Omental fat pad (tissue), 4 donors: ENCODE data around the gene SLC24A3. TPM values are rescaled to one million over a fixed set of nuclear protein-coding genes. Genes with fewer than 3 reads are reported as not detected.
A peak's percentile ranks its signal among the peaks of the same experiment; 100 is the strongest.

ENCODE experiments used
- ATAC-seq: fragments of 150-250 bp; one replicate; pipeline ENCODE4 v1.9.1; 2016; ENCODE audit warnings: mild to moderate bottlenecking, moderate library complexity; ENCODE audit not compliant: low FRiP score
- DNase-seq: peaks from one replicate; pipeline ENCODE4 v3.0.0-alpha.2; 2019; ENCODE audit warnings: low spot score
- total RNA-seq, 4 donors: library from RNA; depleted of rRNA; stranded (reverse); fragments of >200 nt; gene quantifications; one replicate each; pipeline ENCODE4 v1.1.0, GENCODE V29; 2016
- TF ChIP-seq, protein P1 (sequence below), 3 donors: fragments of 450-650 bp; IDR thresholded peaks; one replicate each; pipeline ENCODE4 v1.5.1; 2016 to 2017; ENCODE audit warnings: antibody characterized with exemption in 3 of 3, mild to moderate bottlenecking in 3 of 3, moderate library complexity in 2 of 3

The SLC24A3 gene
- total RNA-seq, 4 donors from 2014 or later: 6.3 to 14.0 (median 9.2) TPM

DNA sequence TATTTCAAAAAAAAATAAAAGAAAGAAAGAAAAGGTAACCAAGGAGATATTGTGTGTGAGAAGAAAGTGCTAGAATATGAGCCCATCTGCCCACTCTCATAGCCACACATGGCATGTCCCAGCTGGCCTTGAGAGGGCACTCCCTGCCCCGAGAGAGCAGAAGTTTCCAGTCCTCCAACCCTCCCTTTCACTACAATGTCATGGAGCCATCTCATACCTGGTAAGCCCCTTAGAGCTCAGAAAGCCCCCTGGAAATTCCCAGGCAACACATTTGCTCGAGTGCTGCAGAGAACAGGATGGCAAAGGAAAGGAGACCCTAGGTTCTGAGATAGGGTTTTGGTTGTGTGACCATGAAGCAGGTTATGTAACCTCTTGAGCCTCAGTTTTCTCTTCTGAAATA lies 469.8 kb downstream of the SLC24A3 start:
- TF ChIP-seq, protein P1, sequence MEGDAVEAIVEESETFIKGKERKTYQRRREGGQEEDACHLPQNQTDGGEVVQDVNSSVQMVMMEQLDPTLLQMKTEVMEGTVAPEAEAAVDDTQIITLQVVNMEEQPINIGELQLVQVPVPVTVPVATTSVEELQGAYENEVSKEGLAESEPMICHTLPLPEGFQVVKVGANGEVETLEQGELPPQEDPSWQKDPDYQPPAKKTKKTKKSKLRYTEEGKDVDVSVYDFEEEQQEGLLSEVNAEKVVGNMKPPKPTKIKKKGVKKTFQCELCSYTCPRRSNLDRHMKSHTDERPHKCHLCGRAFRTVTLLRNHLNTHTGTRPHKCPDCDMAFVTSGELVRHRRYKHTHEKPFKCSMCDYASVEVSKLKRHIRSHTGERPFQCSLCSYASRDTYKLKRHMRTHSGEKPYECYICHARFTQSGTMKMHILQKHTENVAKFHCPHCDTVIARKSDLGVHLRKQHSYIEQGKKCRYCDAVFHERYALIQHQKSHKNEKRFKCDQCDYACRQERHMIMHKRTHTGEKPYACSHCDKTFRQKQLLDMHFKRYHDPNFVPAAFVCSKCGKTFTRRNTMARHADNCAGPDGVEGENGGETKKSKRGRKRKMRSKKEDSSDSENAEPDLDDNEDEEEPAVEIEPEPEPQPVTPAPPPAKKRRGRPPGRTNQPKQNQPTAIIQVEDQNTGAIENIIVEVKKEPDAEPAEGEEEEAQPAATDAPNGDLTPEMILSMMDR (IDR thresholded peaks at IDR 0.05): no peak
- DNase-seq: no peak
- no peak for ATAC-seq

DNA sequence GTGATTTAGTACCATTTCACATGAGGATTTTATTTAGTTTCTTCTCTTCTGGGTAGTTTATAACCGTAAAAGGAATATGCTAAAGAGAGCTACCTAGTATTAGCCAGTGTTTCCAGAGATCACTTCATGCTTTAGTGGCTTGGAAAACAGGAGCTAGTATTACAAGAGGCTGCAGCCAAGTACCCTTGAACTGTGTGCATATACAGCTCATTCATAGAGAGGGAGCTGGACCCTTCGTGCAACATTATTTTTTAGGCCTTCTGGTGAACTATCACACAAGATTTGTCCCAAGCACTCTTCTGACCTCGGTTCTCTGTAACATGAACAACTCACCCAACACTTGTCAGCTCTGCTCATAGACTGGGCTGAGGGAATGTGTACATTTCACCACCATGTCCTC lies 470.7 kb downstream of the SLC24A3 start:
- no peak for ATAC-seq
- TF ChIP-seq, protein P1 (IDR thresholded peaks at IDR 0.05): no peak

DNA sequence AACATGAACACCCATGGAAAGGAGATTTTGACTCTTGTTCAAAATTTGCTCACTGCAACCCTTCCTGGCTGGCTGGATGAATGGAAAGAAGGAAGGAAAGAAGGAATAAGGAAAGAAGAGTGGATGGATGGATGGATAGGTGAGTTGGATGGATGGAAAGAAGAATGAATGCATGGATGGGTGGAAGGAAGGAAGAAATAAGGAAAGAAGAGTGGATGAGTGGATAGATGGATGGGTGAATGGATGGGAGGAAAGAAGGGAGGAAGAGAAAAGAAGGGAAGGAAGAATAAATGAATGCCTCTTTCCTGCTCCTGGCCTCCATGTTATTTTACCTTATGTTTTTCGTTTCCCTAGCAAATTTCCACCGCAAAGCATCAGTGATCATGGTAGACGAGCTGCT lies 471.4 kb downstream of the SLC24A3 start:
- TF ChIP-seq, protein P1 (IDR thresholded peaks at IDR 0.05): no peak
- DNase-seq (no peak), ATAC-seq (no peak)

More for the DNA sequence above, 470.7 kb downstream of the SLC24A3 start:
- no peak for DNase-seq

DNA sequence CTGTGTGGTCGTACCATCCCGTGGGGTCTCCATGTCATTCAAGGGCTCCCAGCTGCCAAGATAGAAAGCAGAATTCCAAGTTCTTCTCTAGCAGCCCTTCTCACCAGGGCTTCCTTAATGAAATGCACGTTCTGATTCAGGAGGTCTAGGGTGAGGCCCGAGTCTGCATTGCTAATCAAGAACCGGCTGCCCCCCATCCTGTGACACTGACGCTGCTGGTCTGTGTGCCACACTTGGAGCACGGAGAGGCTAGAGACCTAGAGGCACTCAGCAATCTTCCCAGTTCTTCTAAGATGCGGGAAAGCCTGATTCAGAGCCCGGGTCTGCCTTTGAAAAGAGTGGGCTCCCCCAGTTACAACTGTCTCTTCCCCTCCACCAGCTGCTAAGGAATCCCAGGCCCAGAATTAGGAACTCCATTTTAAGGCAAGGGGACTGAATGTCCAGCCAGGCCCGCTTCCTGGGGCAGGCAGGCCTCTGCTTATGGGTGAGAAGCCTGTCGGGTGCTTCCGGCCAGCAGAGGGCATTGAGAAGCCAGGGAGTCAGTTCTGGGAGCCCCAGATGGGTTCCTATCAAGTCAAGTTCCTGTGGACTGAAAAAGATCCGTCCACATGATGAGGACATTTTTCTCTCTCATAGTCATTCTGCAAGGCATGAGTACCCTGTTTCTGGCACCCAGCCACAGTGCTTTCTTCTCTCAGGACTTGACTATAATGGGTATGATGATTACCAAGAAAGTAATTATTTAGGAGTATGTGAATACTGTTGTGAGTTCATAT lies 475.8 kb downstream of the SLC24A3 start:
- peak; percentile 63 for ATAC-seq
- TF ChIP-seq, protein P1 (IDR thresholded peaks at IDR 0.05): peak in 1 of 3 donors; percentile 18
- DNase-seq: peak; percentile 35

DNA sequence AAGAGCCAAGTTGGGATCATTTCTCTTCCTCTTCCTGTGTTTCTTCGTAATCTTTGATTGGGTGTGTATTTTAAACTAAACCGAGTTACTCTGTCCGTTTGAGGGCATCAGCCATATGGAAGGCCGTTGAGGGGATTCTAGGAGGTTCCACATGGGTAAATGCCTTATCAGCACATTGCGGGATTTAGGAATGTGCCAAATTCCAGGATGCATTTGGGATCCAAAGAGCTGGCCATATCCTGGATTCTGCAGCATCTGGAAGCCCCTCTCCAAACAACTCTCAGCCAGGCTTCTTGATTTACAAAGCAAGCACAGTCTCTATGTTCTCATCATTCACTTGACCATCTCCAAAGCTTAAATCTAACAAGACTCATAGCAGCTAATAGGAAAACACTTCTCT lies 478.0 kb downstream of the SLC24A3 start:
- ATAC-seq (no peak), DNase-seq (no peak)
- TF ChIP-seq, protein P1 (IDR thresholded peaks at IDR 0.05): no peak

DNA sequence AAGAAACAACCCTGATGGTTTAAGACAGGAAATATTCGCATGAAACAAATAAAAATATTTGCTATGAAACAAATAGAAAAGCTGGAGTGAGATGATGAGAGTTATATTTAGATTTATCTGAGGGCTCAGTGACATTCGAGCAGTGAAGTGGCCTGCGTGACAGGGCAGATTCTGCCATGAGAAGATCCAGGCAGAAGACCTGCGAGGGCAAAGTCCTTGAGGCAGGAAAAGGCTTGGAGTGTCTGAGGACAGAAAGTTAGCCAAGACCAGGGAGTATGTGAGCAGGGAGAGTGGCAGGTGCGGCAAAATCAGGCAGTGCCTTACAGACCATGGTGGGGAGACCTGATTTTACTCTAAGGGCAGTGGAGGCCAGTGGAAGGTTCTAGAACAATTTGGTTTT lies 478.7 kb downstream of the SLC24A3 start:
- DNase-seq (no peak), ATAC-seq (no peak)
- TF ChIP-seq, protein P1 (IDR thresholded peaks at IDR 0.05): no peak

DNA sequence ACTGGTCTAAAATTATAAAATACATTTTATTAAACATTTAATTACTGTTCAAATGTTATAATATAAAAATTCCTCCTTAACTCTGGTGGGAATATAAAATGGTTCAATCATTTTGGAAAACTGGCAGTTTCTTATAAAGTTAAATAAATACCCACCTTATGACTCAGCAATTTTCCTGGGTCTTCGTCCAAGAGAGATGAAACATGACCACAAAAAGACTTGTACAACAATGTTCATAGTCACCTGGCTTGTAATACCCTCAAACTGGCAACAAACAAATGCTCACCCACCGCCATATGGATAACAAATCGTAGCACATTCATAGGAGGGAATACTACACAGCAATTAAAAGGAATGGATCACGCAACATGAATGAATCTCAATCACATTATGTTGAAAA lies 479.7 kb downstream of the SLC24A3 start:
- no peak for ATAC-seq
- TF ChIP-seq, protein P1 (IDR thresholded peaks at IDR 0.05): no peak
- no peak for DNase-seq
